ENCODE results near the gene PRR14L.

The PRR14L gene

DNA sequence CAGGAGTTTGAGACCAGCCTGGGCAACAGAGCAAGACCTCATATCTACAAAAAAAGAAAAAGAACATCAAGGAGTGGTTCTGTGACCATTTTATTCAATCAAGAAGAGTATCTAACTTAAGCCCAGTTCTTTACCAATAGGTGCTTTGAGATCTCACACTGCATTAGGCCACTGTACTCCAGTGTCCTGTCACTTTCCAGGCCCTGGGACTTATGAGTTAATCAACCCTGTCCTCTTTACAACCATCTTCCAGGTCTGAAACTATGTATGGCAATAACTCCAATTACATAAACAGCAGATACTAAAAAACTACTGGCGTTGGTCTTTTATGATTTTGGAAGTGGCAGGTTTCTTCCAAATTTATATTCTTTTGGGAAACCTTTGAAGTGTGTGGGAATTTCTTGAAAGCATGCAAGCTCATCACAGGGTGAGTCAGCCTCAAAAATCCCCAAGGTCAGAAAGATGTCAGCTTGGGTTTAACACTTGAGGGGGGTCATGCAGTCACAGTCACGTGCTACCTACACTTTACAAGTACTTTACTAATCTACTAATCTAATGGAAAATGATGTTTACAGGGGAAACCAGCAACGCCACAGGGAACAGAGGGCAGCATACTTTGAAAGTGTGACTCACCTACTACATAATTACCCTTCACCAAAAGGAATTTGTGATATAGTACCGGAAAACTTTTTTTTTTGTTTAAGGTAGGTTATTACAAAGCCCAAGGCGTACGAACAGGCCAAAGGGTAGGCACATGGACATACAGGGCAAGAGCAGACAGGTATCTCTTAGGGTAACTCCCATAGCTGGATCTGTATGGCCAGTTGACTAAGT is 103.5 kb downstream of the PRR14L start:
- H3K79me2 ChIP-seq (ENCODE audit: insufficient read depth, low read length), result peaks cover 12% of the 10 kb centered on the region; the same call in 1 of the 2 replicates
- peaks cover 31% of the 10 kb centered on the region; the same call in 1 of the 2 replicates for H3K36me3 ChIP-seq (ENCODE audit: insufficient read depth, low read length)
- H3K9ac ChIP-seq (ENCODE audit: low read depth, low read length, poor library complexity, severe bottlenecking), result no peak overlapping the region

DNA sequence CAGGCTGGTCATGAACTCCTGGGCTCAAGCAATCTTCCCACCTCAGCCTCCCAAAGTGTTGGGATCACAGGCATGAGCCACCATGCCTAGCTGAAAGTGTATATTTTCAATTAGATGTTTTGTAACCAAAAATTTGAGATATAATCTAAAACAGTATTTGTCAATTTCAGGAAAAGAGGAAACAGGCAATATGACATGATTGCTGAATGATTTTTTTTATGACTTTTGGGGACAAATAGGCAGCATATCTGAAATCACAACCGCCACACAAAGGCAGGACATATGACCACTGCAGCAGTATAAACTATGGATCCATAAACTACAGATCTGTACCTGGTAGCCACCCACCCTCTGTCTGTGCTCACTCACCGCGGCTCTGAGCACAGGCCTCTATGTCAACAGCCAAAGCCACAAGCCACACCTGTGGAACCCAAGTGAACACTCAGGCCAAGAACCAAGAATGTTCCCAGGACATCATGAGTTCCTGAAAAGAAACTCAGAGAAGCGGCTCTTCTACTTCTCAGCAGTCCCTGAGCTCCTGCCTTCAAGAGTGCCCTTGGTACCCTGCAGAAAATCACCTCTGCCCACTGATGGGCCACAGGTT is 110.4 kb downstream of the PRR14L start:
- H3K4me3 ChIP-seq (ENCODE audit: low read length, poor library complexity, severe bottlenecking), result no peak overlapping the region
- peaks cover 32% of the 10 kb centered on the region for H3K4me1 ChIP-seq (ENCODE audit: insufficient read depth, low read length, poor library complexity, severe bottlenecking)
- no peaks in the 10 kb centered on the region; the same call in 1 of the 2 replicates for H3K36me3 ChIP-seq (ENCODE audit: insufficient read depth, low read length)
- no peaks in the 10 kb centered on the region for H3K9me2 ChIP-seq (replicated peaks; ENCODE audit: low read depth, low read length)
- no peaks in the 10 kb centered on the region for H4K20me1 ChIP-seq (ENCODE audit: insufficient read depth, low read length, poor library complexity, severe bottlenecking)
- H3K9ac ChIP-seq (ENCODE audit: low read depth, low read length, poor library complexity, severe bottlenecking), result peak overlapping the region; percentile 76
- TF ChIP-seq, protein P1, sequence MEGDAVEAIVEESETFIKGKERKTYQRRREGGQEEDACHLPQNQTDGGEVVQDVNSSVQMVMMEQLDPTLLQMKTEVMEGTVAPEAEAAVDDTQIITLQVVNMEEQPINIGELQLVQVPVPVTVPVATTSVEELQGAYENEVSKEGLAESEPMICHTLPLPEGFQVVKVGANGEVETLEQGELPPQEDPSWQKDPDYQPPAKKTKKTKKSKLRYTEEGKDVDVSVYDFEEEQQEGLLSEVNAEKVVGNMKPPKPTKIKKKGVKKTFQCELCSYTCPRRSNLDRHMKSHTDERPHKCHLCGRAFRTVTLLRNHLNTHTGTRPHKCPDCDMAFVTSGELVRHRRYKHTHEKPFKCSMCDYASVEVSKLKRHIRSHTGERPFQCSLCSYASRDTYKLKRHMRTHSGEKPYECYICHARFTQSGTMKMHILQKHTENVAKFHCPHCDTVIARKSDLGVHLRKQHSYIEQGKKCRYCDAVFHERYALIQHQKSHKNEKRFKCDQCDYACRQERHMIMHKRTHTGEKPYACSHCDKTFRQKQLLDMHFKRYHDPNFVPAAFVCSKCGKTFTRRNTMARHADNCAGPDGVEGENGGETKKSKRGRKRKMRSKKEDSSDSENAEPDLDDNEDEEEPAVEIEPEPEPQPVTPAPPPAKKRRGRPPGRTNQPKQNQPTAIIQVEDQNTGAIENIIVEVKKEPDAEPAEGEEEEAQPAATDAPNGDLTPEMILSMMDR (conservative IDR thresholded peaks at IDR 0.05; ENCODE audit: low read length), result no peak
- TF ChIP-seq EZH2phosphoT487 (IDR thresholded peaks at IDR 0.05; ENCODE audit: borderline replicate concordance), result no peak
- H3F3A ChIP-seq (ENCODE audit: low read depth), result no peaks in the 10 kb centered on the region
- peak overlapping the region; percentile 88 for H3K4me2 ChIP-seq (ENCODE audit: low read depth, low read length, poor library complexity, severe bottlenecking)
- peaks cover 53% of the 10 kb centered on the region for H3K79me2 ChIP-seq (ENCODE audit: insufficient read depth, low read length)
- no peaks in the 10 kb centered on the region for H3K27me3 ChIP-seq (ENCODE audit: insufficient read depth, low read length, poor library complexity, severe bottlenecking)
- no peak overlapping the region for H2AFZ ChIP-seq (ENCODE audit: low read length)
- H3K9me3 ChIP-seq (ENCODE audit: insufficient read depth, low read depth, low read length), result no peaks in the 10 kb centered on the region

More for the DNA sequence above, 103.5 kb downstream of the PRR14L start:
- Histone ChIP-seq H3K4me2 (ENCODE audit: low read depth, low read length, poor library complexity, severe bottlenecking) (no peak overlapping the region), H3K4me1 (ENCODE audit: insufficient read depth, low read length, poor library complexity, severe bottlenecking) (no peaks in the 10 kb centered on the region), H2AFZ (ENCODE audit: low read length) (no peak overlapping the region), H3K9me3 (ENCODE audit: insufficient read depth, low read depth, low read length) (no peaks in the 10 kb centered on the region), H3K4me3 (ENCODE audit: low read length, poor library complexity, severe bottlenecking) (no peak overlapping the region), H3F3A (ENCODE audit: low read depth) (no peaks in the 10 kb centered on the region), H4K20me1 (ENCODE audit: insufficient read depth, low read length, poor library complexity, severe bottlenecking) (no peaks in the 10 kb centered on the region), H3K27me3 (ENCODE audit: insufficient read depth, low read length, poor library complexity, severe bottlenecking) (no peaks in the 10 kb centered on the region), H3K9me2 (replicated peaks; ENCODE audit: low read depth, low read length) (no peaks in the 10 kb centered on the region)
- no peak for TF ChIP-seq EZH2phosphoT487 (IDR thresholded peaks at IDR 0.05; ENCODE audit: borderline replicate concordance)
- TF ChIP-seq, protein P1 (conservative IDR thresholded peaks at IDR 0.05; ENCODE audit: low read length), result no peak

DNA sequence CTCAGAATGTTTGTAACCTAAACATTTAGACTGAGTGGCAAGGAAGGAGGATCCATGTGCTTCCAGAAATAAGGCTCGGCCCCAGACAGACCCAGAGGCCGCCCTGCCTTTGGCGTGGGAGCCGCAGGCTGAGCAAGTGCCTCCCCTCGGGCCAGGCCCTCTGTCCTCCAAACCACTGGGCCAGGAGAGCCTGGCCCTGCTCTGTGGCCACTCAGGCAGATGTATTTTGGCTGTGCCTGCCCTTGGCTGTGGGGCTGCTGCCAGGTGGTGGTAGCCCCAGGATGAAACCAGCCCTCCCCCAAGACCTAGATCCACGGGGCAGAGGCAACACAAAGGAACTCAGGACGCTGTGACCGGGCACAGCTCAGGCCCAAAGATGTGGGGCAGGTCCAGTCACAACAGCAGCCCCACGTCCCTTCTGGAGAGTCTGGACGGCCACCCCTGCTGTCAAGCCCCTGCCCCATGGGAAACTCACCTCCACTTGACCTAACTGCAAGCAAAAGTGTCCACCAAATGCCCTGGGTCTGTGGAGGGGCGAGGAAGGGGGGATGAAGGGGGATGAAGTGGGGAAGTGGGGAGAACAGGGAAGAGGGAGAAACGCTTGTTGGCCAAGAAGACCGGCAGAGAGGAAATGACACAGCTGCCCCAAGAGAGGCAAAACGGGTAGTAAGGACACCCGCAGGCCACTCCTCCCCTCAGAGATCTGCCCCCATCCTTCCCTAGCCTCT is 111.9 kb downstream of the PRR14L start:
- no peaks in the 10 kb centered on the region for H3K27me3 ChIP-seq (ENCODE audit: insufficient read depth, low read length, poor library complexity, severe bottlenecking)
- H4K20me1 ChIP-seq (ENCODE audit: insufficient read depth, low read length, poor library complexity, severe bottlenecking), result no peaks in the 10 kb centered on the region
- no peaks in the 10 kb centered on the region for H3K9me2 ChIP-seq (replicated peaks; ENCODE audit: low read depth, low read length)
- peak overlapping the region; percentile 71 for H2AFZ ChIP-seq (ENCODE audit: low read length)
- peak overlapping the region; percentile 88 for H3K4me2 ChIP-seq (ENCODE audit: low read depth, low read length, poor library complexity, severe bottlenecking)
- H3K4me3 ChIP-seq (ENCODE audit: low read length, poor library complexity, severe bottlenecking), result peak overlapping the region; percentile 74
- H3K9me3 ChIP-seq (ENCODE audit: insufficient read depth, low read depth, low read length), result no peaks in the 10 kb centered on the region
- TF ChIP-seq EZH2phosphoT487 (IDR thresholded peaks at IDR 0.05; ENCODE audit: borderline replicate concordance), result no peak
- peaks cover 59% of the 10 kb centered on the region for H3K79me2 ChIP-seq (ENCODE audit: insufficient read depth, low read length)
- H3K9ac ChIP-seq (ENCODE audit: low read depth, low read length, poor library complexity, severe bottlenecking), result peak overlapping the region; percentile 76
- H3K4me1 ChIP-seq (ENCODE audit: insufficient read depth, low read length, poor library complexity, severe bottlenecking), result peaks cover 32% of the 10 kb centered on the region
- no peaks in the 10 kb centered on the region for H3F3A ChIP-seq (ENCODE audit: low read depth)
- no peaks in the 10 kb centered on the region for H3K36me3 ChIP-seq (ENCODE audit: insufficient read depth, low read length)

All from Loucy (cell line).